ENCODE measurements around the gene CLEC2A.

CLEC2A gene

GRCh38 chr12:9931245-9931644 lies 925 bp downstream of the CLEC2A start:
- no peak for DNase-seq

DNA sequence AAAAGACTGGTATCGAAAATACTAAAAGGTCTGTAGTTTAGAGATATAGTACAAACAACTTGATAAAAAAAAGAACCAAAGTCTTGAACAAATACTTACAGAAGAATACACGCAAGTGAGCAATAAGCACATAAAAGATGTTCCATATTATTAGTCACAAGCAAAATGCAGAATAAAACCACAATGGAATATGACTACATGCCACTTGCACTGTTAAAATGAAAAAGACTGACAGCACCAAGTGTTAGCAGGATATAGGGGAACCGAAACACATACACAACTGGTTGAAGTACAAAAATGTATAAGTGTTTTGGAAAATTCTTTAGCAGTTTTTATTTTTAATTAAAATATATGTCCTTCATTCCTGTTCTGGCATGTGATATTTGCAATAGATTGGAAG lies 3.6 kb downstream of the CLEC2A start:
- no peak for DNase-seq

DNA sequence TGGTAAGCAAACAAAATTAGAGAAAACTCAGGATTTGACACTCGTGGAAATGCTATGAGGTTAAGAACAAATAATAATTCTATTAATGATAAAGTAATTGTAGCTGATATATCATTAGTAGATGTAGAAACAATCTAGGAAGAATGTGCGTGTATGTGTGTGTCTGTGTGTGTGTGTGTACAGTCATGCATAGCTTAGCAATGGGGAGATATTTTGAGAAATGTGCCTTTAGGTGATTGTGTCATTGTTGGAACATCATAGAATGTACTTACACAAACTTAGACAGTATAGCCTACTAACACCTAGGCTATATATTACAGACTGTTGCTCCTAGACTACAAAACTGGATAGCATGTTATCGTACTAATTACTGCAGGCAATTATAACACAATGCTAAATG lies 5.3 kb downstream of the CLEC2A start:
- no peak for DNase-seq

- DNase-seq, result peak; percentile 72
Measured at GRCh38 chr12:9925705-9926393, 6.3 kb downstream of the CLEC2A start.

GRCh38 chr12:9922429-9922828 lies 9.7 kb downstream of the CLEC2A start:
- DNase-seq, result no peak

- DNase-seq, result no peak
Measured at GRCh38 chr12:9920451-9920850, 11.7 kb downstream of the CLEC2A start.

DNA sequence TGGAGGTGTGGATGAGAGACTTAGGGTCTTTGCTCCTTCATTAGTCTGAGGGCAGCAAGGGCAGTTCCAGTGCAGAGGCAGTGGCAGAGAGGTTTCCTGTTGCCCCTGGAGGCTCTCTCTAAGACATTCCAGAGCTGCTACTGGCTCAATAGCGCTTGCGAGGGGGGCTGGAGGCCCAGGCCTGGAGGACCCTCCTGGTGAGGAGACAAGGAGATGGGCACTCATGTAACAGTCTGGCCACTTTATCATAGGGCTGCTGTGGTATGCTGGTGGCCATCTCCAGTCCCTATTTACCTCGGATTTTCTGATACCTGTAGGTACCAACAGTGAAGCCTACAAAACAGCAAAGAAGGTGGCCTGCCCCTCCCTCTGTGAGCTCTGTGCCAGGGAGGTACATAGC lies 12.7 kb downstream of the CLEC2A start:
- DNase-seq, result no peak

- DNase-seq, result no peak
Measured at GRCh38 chr12:9911708-9912107, 20.5 kb downstream of the CLEC2A start.

- DNase-seq, result no peak
Measured at GRCh38 chr12:9910716-9911421, 21.3 kb downstream of the CLEC2A start.

DNA sequence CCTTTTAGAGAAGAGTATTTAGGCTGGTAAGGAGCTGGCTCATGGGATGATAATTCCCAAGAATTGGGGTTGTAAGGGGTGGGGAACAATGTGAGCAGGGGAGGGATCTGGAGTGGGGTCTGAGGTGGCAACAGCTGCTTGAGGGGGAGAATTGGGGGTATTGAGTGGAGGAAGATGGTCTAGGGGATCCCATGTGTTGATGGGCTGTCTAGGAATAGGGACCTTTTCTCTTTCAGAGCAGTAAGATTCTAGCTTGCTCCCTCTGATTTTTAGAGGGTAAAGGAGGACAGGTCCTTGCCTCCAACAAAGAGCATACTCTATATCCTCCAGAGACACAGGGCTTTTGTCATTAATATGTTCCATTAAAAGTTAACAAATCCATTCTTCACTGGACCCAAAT lies 22.4 kb downstream of the CLEC2A start:
- no peak for DNase-seq

GRCh38 chr12:9908350-9908749 lies 23.8 kb downstream of the CLEC2A start:
- DNase-seq, result no peak

DNA sequence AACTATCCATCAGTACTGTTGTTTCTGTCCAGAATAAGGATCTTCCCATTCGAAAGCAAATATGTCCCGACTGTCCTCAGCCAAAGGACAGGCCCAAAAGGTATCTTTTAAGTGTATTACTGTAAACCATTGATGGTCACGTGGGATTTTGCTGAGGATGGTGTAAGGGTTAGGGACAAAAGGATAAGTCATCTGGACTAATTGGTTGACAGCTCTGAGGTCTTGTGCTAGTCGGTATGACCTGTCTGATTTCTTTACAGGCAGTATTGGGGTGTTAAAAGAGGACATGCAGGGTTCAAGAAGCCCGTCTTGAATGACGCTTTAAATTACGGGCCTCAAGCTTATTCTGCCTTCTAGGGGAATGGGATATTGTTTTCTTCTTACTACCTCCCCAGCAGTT lies 24.4 kb downstream of the CLEC2A start:
- no peak for DNase-seq

- peak; percentile 66 for DNase-seq
Measured at GRCh38 chr12:9906873-9907272, 25.3 kb downstream of the CLEC2A start.

- DNase-seq, result no peak
Measured at GRCh38 chr12:9902539-9903228, 29.5 kb downstream of the CLEC2A start.

DNA sequence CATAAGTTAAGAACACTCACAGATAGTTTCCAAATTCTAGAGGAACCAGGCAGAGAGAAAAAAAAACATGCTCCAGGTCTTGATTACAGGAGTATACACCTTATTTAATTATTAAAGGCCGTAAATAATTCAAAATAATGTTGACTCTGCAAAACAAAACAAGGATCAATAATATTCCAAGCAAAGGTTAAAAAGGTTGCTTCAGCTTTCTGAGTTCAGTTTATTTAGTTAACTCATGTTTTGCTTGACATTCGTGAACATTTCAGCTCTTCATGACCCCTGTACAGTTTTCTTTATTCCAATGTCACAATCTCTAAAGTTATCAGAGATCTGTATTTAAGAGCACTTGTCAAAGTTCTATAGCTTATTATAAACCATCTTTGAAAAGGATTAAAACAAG lies 31.2 kb downstream of the CLEC2A start:
- no peak for DNase-seq

- no peak for DNase-seq
Measured at GRCh38 chr12:9899209-9899608, 33.0 kb downstream of the CLEC2A start.

DNA sequence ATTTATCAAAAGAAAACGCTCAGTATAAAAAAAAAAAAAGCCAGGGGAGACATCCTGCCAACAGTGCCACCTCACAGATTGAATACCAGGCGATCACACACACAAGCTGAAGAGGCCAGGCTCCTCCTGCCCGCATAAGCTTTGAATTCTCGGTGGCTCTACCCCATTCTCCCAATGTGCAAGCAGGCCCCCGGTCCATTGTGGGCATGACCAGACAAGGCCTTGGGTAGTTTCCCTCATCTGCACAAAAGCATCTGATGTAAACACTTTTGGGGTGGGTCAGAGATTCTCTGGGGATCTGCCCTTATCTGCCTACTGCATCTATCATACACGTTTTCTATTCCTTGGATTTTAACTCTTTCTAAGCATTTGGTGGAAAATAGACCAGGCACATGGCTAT lies 34.6 kb downstream of the CLEC2A start:
- no peak for DNase-seq

- DNase-seq, result no peak
Measured at GRCh38 chr12:9895215-9895971, 36.8 kb downstream of the CLEC2A start.

- no peak for DNase-seq
Measured at GRCh38 chr12:9888665-9889273, 43.4 kb downstream of the CLEC2A start.

DNA sequence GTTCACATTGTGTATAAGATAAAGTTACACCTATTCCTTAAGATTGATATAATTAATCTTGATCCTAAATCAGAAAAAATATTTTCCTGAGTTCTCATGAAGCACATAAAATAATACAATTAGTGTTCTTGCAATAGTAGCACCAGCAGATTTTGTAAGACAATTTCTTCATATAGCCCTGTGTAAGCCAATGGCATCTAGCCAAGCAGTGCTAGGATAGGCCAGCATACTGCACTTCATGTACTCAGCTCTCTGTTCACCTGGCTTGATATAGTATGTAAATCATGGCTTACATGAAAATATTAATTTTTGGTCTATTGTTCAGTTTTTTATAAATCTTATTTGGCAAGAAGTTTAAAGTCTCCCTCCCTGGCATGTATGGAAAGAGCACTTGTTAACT lies 49.0 kb downstream of the CLEC2A start:
- DNase-seq, result no peak

DNA sequence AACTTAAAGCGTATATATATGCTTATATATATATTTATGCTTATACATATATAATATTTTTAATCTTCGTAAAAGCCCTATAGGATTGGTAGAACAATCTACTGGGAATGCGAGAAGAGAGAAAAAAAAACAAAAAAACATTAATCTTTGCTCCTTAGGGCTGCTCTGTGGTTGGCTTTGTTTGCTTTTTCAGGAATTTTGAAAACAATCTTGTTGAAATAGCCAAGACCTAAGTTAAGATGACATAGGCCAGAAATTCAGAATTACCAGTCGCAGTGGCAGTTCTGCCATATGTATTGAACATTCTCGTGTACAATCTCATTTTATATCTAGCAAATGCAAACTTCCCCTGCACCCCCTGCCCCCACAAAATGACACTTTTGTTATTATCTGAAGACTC lies 50.2 kb downstream of the CLEC2A start:
- DNase-seq, result no peak

DNA sequence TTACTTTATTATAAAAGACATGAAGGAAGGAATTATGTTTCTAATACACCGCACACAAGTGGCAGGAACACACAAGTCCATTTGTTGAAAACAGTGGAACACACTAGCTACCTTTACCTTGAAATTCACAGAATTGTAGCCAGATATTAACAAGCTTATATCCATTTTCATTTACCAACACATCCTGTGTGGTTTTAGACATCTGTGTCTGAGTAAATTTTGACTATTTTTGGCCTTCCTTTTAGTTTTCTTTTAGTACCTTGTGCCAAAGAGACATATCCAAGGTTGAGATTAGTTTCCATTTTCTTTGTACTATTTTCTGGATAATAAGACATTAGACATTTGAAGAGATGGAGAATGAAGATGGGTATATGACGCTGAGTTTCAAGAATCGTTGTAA lies 50.9 kb downstream of the CLEC2A start, which contains the start of gene KLRF2:
Gene KLRF2, plus strand, starts transcription at position 244 of the 400 bp plus-strand sequence. Its CDS starts 107 bp downstream, at position 351.
- DNase-seq, result no peak

GRCh38 chr12:9880532-9881078 lies 51.6 kb downstream of the CLEC2A start:
- DNase-seq, result no peak
